K562 (cell line): Measurements from ENCODE around the gene OCEL1. TPM values are rescaled to one million over a fixed set of nuclear protein-coding genes. Genes with fewer than 3 reads are reported as not detected.

Experiments used
- BCOR ChIP-seq: fragments of 450-650 bp; IDR thresholded peaks from 2 replicates; pipeline ENCODE4 v1.6.1; 2016
- CBFA2T2 ChIP-seq: fragments of 450-650 bp; conservative IDR thresholded peaks from 2 replicates; pipeline ENCODE4 v1.6.1; 2017; ENCODE audit warnings: mild to moderate bottlenecking
- CBX8 ChIP-seq: fragments of 200-600 bp; sonication (generic); IDR thresholded peaks from 2 replicates; pipeline ENCODE4 v1.6.1; 2012; ENCODE audit warnings: borderline replicate concordance, mixed run types, low read depth, mild to moderate bottlenecking, moderate library complexity, mixed read lengths, low read length, control low read depth, inconsistent platforms; ENCODE audit not compliant: poor library complexity, severe bottlenecking; ENCODE audit errors: extremely low read depth
- DIDO1 ChIP-seq: fragments of 450-650 bp; IDR thresholded peaks from 2 replicates; pipeline ENCODE4 v1.6.1; 2016; ENCODE audit warnings: low read depth, missing biosample characterization, missing genetic modification characterization
- E2F5 ChIP-seq: sonication (generic); formaldehyde crosslinking; IDR thresholded peaks from 2 replicates; pipeline ENCODE4 v1.8.0; 2022; ENCODE audit warnings: mild to moderate bottlenecking, missing genetic modification reagents
- HIVEP1 ChIP-seq: fragments of 250-450 bp; sonication (Bioruptor Pico); IDR thresholded peaks from 2 replicates; pipeline ENCODE4 v1.4.0; 2020; ENCODE audit warnings: mild to moderate bottlenecking
- HMG20B ChIP-seq: fragments of 250-450 bp; sonication (Bioruptor Pico); IDR thresholded peaks from 2 replicates; pipeline ENCODE4 v1.5.0; 2021; ENCODE audit warnings: mild to moderate bottlenecking
- HMGN3 ChIP-seq: IDR thresholded peaks from 2 replicates; pipeline ENCODE4 v1.6.1; 2011; ENCODE audit warnings: borderline replicate concordance, low read depth, mild to moderate bottlenecking, mixed read lengths, low read length; ENCODE audit not compliant: insufficient read length; ENCODE audit errors: extremely low read depth
- HNRNPLL ChIP-seq: fragments of 200-400 bp; formaldehyde crosslinking; IDR thresholded peaks from 2 replicates; pipeline ENCODE4 v1.6.1; 2017; ENCODE audit warnings: low read length, low read depth, mild to moderate bottlenecking; ENCODE audit not compliant: poor library complexity, severe bottlenecking
- RCOR1 ChIP-seq, 2 experiments: IDR thresholded peaks; 2 replicates each; pipeline ENCODE4 v1.6.1; 2012; ENCODE audit warnings: low read depth in 2 of 2, low read length in 2 of 2, borderline replicate concordance in 1 of 2, improper control_type of control experiment in 1 of 2
- TAF7 ChIP-seq: fragments of 450-650 bp; IDR thresholded peaks from 2 replicates; pipeline ENCODE4 v1.6.1; 2016; ENCODE audit warnings: missing genetic modification characterization, missing compliant biosample characterization
- TBP ChIP-seq: optimal IDR thresholded peaks from 2 replicates; pipeline ENCODE3; 2011; ENCODE audit warnings: low read depth, low read length, improper control_type of control experiment
- ZC3H11A ChIP-seq: IDR thresholded peaks from 2 replicates; pipeline ENCODE4 v1.6.1; 2012; ENCODE audit warnings: low read depth, low read length, improper control_type of control experiment
- ZFP36 ChIP-seq: fragments of 150-350 bp; IDR thresholded peaks from 2 replicates; pipeline ENCODE4 v1.6.1; 2018; ENCODE audit warnings: low read length, low read depth; ENCODE audit not compliant: partially characterized antibody
- ZKSCAN3 ChIP-seq: fragments of 250-450 bp; sonication (Bioruptor Pico); IDR thresholded peaks from 2 replicates; pipeline ENCODE4 v1.4.0; 2020
- polyA plus RNA-seq, 8 experiments: library from polyadenylated mRNA; depleted of rRNA in 4 of 8; stranded (reverse) in 5 of 8; unstranded in 3 of 8; fragments of >200 nt; fragmentation: Nextera tagmentation in 2 of 8; fragmentation: Illumina TruSeq in 1 of 8; extraction: Ambion mirVana in 2 of 8; extraction: Trizol in 1 of 8; gene quantifications; 2 replicates each; pipeline versions ENCODE4 v1.2.1 to v1.2.3, GENCODE V29; 2011 to 2014; ENCODE audit warnings: inconsistent platforms in 1 of 8, missing spikeins in 1 of 8
- total RNA-seq, 7 experiments: library from RNA; depleted of rRNA in 6 of 7; stranded (reverse); fragments of >200 nt in 6 of 7; fragmentation: Illumina TruSeq in 2 of 7; extraction: Trizol in 2 of 7; gene quantifications; 2 replicates each; pipeline versions ENCODE4 v1.2.1 to v1.2.3, GENCODE V29; 2011 to 2021; ENCODE audit warnings: low replicate concordance in 1 of 7
- TF ChIP-seq, protein P1 (sequence below), 2 experiments: fragments of 450-650 bp in 1 of 2; IDR thresholded peaks; 2 replicates each; pipeline ENCODE4 v1.6.1; 2011 to 2017; ENCODE audit warnings: low read depth in 2 of 2, antibody characterized with exemption in 1 of 2, borderline replicate concordance in 1 of 2, low read length in 1 of 2, mild to moderate bottlenecking in 1 of 2, mixed read lengths in 1 of 2; ENCODE audit not compliant: control insufficient read depth in 1 of 2
- TF ChIP-seq, protein P2 (sequence below): fragments of 250-450 bp; sonication (Bioruptor Pico); IDR thresholded peaks from 2 replicates; pipeline ENCODE4 v1.5.0; 2021; ENCODE audit warnings: mild to moderate bottlenecking, moderate library complexity
- TF ChIP-seq, protein P3 (sequence below): sonication (generic); formaldehyde crosslinking; IDR thresholded peaks from 2 replicates; pipeline ENCODE4 v1.8.0; 2022; ENCODE audit warnings: mild to moderate bottlenecking, missing genetic modification reagents, borderline replicate concordance

OCEL1 gene
- total and polyA plus RNA-seq, 9 of the 15 experiments (the other 6 are each of a cell fraction or from before 2014, with no cell fraction given) = 8.0 to 38.0 (median 12.4) TPM

- TF ChIP-seq, protein P1, sequence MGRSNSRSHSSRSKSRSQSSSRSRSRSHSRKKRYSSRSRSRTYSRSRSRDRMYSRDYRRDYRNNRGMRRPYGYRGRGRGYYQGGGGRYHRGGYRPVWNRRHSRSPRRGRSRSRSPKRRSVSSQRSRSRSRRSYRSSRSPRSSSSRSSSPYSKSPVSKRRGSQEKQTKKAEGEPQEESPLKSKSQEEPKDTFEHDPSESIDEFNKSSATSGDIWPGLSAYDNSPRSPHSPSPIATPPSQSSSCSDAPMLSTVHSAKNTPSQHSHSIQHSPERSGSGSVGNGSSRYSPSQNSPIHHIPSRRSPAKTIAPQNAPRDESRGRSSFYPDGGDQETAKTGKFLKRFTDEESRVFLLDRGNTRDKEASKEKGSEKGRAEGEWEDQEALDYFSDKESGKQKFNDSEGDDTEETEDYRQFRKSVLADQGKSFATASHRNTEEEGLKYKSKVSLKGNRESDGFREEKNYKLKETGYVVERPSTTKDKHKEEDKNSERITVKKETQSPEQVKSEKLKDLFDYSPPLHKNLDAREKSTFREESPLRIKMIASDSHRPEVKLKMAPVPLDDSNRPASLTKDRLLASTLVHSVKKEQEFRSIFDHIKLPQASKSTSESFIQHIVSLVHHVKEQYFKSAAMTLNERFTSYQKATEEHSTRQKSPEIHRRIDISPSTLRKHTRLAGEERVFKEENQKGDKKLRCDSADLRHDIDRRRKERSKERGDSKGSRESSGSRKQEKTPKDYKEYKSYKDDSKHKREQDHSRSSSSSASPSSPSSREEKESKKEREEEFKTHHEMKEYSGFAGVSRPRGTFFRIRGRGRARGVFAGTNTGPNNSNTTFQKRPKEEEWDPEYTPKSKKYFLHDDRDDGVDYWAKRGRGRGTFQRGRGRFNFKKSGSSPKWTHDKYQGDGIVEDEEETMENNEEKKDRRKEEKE (IDR thresholded peaks at IDR 0.05; ENCODE audit: borderline replicate concordance in 1 of 2, control insufficient read depth in 1 of 2, low read depth in 2 of 2, low read length in 1 of 2) = no peak
- TF ChIP-seq HNRNPLL (peak; percentile 4), RCOR1 (IDR thresholded peaks at IDR 0.05; ENCODE audit: borderline replicate concordance in 1 of 2, low read depth in 2 of 2, low read length in 2 of 2) (peak; percentile 34 to 92; a peak in 3 of 4 replicates), TBP (peak; percentile 28), HIVEP1 (CRISPR knock-in tag) (0 out of 2 replicates have a peak, but pooled peaks have one; percentile 23), DIDO1 (tag) (no peak), CBX8 (no peak), E2F5 (CRISPR knock-in tag) (no peak), ZKSCAN3 (no peak), ZFP36 (peak; percentile 26), HMGN3 (no peak), BCOR (0 out of 2 replicates have a peak, but pooled peaks have one; percentile 20), TAF7 (tag) (no peak), HMG20B (CRISPR knock-in tag) (no peak), CBFA2T2 (no peak), ZC3H11A (no peak)
- TF ChIP-seq, protein P2, sequence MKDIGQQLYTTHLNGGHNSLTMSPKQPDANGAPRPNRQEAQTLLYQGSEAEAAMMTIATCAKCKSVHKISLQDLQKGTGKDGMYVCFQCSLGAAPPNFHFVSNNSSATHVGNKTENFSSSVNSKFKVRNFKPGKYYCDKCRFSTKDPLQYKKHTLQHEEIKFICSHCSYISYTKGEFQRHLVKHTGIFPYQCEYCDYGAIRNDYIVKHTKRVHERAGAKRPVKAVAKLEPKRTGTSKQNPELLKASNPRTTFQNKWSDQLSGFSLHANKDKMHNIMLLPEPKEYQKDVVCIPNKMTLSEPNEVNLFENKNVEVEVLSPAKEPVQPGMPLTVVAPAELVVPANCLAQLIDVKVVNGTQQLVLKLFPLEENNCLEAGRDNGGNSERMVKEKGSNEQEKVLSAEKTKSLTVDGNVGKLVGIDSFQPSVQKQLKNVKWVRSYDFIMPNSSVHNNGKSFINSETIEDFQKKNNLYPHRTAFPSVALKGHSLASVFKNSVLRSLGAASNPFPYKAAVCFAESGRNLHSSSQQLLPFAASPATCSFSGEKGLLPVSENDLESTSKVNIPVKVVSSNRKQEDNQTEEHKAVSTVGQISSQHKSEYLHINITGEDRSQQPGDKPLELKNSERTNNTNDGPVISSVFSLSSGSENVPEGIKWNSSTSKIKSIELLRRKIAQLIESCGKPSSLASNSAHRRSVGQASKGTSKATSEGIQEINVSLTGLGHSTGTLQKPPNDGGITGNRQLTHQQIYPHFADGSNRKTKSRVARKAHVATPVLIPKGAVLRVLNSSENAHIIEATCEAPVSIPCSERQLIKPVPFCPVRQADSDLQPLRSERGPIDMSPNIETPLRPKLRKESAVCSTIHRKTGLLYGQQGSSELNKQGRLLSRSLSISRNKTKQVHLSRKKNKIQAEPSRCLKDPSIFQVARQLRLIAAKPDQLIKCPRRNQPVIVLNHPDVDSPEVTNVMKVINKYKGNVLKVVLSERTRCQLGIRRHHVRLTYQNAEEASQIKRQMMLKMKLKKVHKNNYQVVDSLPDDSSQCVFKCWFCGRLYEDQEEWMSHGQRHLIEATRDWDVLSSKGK = no peak
- TF ChIP-seq, protein P3, sequence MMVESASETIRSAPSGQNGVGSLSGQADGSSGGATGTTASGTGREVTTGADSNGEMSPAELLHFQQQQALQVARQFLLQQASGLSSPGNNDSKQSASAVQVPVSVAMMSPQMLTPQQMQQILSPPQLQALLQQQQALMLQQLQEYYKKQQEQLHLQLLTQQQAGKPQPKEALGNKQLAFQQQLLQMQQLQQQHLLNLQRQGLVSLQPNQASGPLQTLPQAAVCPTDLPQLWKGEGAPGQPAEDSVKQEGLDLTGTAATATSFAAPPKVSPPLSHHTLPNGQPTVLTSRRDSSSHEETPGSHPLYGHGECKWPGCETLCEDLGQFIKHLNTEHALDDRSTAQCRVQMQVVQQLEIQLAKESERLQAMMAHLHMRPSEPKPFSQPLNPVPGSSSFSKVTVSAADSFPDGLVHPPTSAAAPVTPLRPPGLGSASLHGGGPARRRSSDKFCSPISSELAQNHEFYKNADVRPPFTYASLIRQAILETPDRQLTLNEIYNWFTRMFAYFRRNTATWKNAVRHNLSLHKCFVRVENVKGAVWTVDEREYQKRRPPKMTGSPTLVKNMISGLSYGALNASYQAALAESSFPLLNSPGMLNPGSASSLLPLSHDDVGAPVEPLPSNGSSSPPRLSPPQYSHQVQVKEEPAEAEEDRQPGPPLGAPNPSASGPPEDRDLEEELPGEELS (CRISPR knock-in tag) = no peak; the same call in 1 of the 2 replicates
Observed at GRCh38 chr19:17260842-17261325, 34.9 kb downstream of the OCEL1 start (continued).
